NCI-H460 (cell line): ENCODE measurements around the gene TNS3. TPM values are rescaled to one million over a fixed set of nuclear protein-coding genes. Genes with fewer than 3 reads are reported as not detected.

Source experiments
- DNase-seq: peaks from one replicate; pipeline ENCODE4 v3.0.0-alpha.2; 2016; ENCODE audit warnings: low read depth; ENCODE audit errors: extremely low read depth
- total RNA-seq: library from RNA; depleted of rRNA; stranded (reverse); fragments of >200 nt; shearing (Covaris generic); gene quantifications from 2 replicates; pipeline ENCODE4 v1.2.3, GENCODE V29; 2014

TNS3 gene
- total RNA-seq, 1 experiment from 2014 or later: 20.0 TPM

GRCh38 chr7:47358357-47358756, 223.6 kb downstream of the TNS3 start:
- DNase-seq: no peak

DNA sequence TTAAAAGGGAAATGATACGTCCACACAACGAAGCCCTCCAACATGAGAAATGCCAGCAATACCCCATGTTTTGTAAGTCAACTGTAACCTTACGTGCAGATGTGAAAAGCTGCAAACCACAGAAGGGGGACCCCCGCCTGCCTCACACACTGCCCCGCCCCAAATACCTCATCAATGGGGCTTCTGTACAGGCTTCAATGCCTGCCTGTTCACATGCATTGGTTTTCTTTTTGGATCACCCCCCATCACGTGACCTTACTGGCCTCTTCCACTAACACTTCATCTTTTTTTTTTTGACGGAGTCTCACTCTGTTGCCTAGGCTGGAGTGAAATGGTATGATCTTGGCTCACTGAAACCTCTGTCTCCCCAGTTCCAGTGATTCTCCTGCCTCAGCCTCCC, 224.0 kb downstream of the TNS3 start:
- DNase-seq: no peak

- DNase-seq: no peak
Observed at GRCh38 chr7:47357361-47357760, 224.6 kb downstream of the TNS3 start.

GRCh38 chr7:47356261-47356660, 225.7 kb downstream of the TNS3 start:
- DNase-seq: no peak

GRCh38 chr7:47355684-47356083, 226.2 kb downstream of the TNS3 start:
- no peak for DNase-seq

- no peak for DNase-seq
Observed at GRCh38 chr7:47354831-47355541, 226.9 kb downstream of the TNS3 start.

DNA sequence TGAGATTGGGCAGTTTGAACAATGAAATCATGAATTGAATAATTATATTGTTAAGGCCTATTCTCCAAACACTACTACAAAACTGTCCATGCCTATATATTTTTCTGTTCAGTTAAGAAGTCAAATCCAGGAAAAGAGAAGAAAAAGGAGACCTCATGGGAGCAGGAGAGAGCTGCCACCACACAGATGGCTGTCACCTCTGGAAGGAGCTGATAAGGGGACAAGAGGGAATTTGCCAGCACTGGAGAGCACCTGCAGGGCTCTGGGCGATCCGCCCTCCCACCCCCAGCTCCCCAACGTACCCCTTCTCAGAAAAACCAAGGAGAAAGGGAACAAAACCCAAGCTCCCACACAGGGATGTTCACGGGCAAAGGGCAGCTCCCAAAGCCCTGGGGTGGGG, 227.8 kb downstream of the TNS3 start:
- no peak for DNase-seq

- DNase-seq: no peak
Observed at GRCh38 chr7:47352394-47352968, 229.4 kb downstream of the TNS3 start.

GRCh38 chr7:47351233-47352154, 230.4 kb downstream of the TNS3 start:
- no peak for DNase-seq

- DNase-seq: no peak
Observed at GRCh38 chr7:47350425-47350824, 231.5 kb downstream of the TNS3 start.

GRCh38 chr7:47349401-47349800, 232.5 kb downstream of the TNS3 start:
- DNase-seq: no peak

- no peak for DNase-seq
Observed at GRCh38 chr7:47347816-47348385, 234.0 kb downstream of the TNS3 start.

- DNase-seq: no peak
Observed at GRCh38 chr7:47347346-47347745, 234.6 kb downstream of the TNS3 start.

- no peak for DNase-seq
Observed at GRCh38 chr7:47346377-47346914, 235.5 kb downstream of the TNS3 start.

GRCh38 chr7:47345857-47346298, 236.0 kb downstream of the TNS3 start:
- no peak for DNase-seq

DNA sequence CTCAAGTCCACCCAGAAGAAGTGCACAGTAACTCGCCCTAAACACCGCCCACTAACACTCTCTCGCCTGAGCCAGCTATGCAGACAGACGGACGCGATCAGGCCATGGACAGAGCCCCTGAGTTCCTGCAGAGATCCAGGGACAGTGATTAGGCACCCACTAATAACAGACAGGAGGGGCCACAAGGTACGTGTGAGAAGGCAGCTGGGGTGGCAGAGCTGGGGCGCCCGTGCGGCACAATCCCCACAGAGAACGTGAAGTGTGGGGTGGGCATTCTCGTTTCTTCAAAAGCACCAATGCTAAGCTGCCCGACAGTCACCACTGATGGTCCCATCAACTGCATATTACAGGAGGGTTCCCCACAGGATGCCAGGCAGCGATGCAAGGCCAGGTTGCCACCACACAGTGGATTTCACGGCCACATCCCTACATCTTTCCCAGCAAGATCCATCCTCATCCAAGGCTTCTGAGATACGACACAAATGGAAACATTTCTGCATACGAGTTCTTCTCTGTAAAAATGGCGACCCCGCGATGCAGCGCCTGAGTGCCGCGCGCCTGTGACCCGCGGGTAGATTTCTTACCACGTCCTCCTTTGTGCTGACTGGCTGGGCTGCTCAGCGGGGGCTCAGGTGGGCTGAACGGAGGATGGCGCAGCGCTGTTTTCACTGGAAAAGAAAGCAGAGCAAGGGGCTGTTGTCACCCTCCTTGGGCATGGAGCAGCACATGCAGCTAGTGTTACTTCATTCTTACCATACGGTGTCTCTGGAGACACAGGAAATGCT, 237.5 kb downstream of the TNS3 start:
- DNase-seq: no peak

DNA sequence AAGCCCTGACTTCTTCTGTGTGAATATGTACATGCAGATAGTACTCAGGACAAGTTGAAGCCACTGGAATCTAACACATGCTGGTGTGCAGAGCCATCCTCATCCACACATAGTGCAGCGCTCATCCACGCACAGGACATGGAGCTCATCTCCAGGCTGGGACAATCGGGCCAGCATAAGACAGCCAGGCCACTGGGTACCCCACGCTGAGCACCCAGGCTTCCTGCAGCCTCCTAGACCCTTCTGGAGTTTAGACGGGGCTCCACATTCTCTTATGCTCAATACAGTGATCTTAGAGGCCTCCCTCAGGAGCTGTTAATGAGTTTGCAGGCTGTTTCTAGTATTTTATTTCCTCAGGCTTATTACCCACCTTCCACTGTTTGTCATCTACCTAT, 238.9 kb downstream of the TNS3 start:
- DNase-seq: no peak

GRCh38 chr7:47342296-47343060, 239.4 kb downstream of the TNS3 start:
- DNase-seq: no peak

DNA sequence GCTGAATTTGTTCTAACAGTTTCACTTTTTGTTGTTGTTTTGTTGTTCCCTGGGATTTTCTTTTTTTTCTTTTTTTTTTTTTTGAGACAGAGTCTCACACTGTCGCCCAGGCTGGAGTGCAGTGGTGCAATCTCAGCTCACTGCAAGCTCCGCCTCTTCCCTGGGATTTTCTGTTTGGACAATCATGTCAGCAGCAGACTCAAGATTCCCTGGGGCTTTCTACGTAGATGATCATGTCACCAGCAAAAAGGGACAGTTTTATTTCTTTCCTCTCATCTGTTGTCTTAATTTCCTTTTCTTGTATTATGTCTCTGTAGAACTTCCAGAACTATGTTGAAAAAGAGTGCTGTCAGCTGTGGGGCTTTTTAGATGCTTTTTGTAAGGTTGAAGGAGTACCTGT, 241.4 kb downstream of the TNS3 start:
- no peak for DNase-seq
